ENCODE measurements around the gene ANKRD9. TPM values are rescaled to one million over a fixed set of nuclear protein-coding genes. Genes with fewer than 3 reads are reported as not detected.

Gene ANKRD9
- total RNA-seq, 1 donor from 2014 or later, result 26.5 TPM

DNA sequence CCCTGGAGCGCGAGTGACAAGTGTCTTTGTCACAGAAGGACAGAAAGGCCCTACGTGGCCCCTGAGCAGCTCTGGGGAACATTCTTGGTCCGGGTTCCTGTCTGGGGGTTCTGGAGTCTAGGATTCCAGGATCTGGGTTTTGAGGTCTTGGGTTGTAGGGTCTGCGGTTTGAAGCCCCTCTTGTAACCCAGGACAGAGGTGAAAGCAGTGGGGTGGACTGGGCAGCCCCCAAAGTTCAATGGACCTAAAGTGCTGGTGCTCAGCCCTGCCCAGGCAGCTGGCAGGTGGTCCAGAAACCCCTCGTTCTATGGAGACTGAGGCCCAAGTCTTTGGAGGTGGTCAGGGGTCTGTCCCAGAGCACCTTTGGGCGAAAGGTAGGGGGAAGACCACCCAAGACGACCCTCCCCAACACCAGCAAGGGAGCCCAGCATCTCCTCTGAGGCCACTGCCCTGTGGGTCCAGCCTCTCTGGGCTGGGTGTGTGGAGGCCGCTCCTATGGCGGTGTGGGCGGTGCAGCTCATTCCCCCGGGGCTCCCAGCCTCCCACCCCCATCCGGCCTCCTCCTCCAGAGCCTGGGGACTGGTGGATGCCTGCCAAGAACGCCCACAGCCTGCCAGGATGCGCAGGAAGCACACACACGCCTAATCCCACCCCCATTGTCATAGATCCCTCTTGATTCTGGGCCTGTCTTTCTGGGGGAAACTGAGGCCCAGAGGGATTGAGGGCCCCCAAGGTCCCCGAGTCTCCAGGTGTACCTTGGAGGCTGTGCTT is 30.2 kb upstream of the ANKRD9 start:
- no peak for TF ChIP-seq CTCF (IDR thresholded peaks at IDR 0.05; ENCODE audit: unreplicated experiment)
- H3K27me3 Mint-ChIP-seq, result peaks cover 15% of the 10 kb centered on the region

DNA sequence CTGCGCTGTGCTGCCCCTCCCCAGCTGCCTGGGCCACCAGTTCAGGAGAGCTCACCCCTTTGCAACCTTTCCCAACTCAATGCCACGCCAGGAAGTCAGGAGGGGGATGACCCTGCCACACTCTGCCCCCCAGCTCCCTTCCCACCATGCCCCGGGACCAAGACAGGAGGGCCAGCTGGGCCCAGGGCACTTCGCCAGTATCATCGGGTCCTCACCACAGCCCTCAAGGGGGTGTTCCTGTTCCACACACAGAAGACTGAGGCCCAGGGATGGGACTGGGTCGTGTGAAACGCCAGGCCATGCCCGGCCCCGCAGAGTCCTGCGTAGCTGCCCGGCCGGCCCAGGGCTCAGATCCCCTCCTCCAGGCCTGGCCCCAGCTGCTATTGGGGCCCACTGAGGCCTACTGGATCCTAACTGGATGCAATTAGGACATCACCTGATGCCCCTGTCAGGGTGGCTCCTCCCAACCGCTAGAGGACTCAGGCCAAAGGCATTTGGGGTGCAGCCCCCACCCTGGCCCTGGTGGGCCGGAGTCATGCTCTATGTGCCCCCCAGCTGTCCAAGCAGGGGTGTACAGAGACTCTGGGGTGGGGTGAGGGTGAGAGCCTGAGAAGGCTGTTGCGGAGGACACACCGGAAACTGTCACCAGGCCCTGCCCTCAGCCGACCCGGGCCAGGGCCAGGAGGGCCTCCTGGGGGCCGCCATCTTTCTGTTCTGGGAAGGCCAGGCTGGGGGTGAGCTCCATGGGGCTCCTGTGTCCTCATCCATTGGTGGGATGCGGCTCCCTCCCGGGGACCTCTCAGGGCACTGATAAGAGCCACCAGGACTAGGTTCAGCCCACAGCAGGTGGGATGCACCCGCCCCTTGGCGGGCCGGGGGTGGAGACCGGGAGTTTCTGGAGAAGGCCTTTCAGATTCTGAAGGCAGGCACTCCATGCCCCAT is 29.3 kb upstream of the ANKRD9 start:
- Mint-ChIP-seq H3K27ac (no peak overlapping the region), H3K4me1 (ENCODE audit: low read depth) (no peaks in the 10 kb centered on the region), H3K36me3 (ENCODE audit: insufficient read depth) (no peaks in the 10 kb centered on the region), H3K4me3 (ENCODE audit: low read depth) (no peak overlapping the region), H3K27me3 (peaks cover 11% of the 10 kb centered on the region), H3K9me3 (ENCODE audit: low read depth) (no peaks in the 10 kb centered on the region)
- no peak for DNase-seq (ENCODE audit: low spot score, unreplicated experiment)
- no peak for TF ChIP-seq CTCF (IDR thresholded peaks at IDR 0.05; ENCODE audit: unreplicated experiment)

More for the DNA sequence above, 30.2 kb upstream of the ANKRD9 start:
- DNase-seq (ENCODE audit: low spot score, unreplicated experiment), result no peak
- H3K27ac Mint-ChIP-seq, result no peak overlapping the region
- no peak overlapping the region for H3K4me3 Mint-ChIP-seq (ENCODE audit: low read depth)
- peaks cover 1% of the 10 kb centered on the region for H3K4me1 Mint-ChIP-seq (ENCODE audit: low read depth)
- no peaks in the 10 kb centered on the region for H3K9me3 Mint-ChIP-seq (ENCODE audit: low read depth)
- no peaks in the 10 kb centered on the region for H3K36me3 Mint-ChIP-seq (ENCODE audit: insufficient read depth)

GRCh38 chr14:102537981-102538601 is 28.5 kb upstream of the ANKRD9 start:
- no peak overlapping the region for H3K27ac Mint-ChIP-seq
- no peaks in the 10 kb centered on the region for H3K9me3 Mint-ChIP-seq (ENCODE audit: low read depth)

GRCh38 chr14:102532204-102532658 is 22.7 kb upstream of the ANKRD9 start:
- Mint-ChIP-seq H3K4me1 (ENCODE audit: low read depth) (no peaks in the 10 kb centered on the region), H3K27ac (no peak overlapping the region), H3K27me3 (no peaks in the 10 kb centered on the region), H3K9me3 (ENCODE audit: low read depth) (no peaks in the 10 kb centered on the region), H3K36me3 (ENCODE audit: insufficient read depth) (no peaks in the 10 kb centered on the region), H3K4me3 (ENCODE audit: low read depth) (no peak overlapping the region)
- TF ChIP-seq CTCF (IDR thresholded peaks at IDR 0.05; ENCODE audit: unreplicated experiment), result no peak
- DNase-seq (ENCODE audit: low spot score, unreplicated experiment), result no peak

More at GRCh38 chr14:102537981-102538601, 28.5 kb upstream of the ANKRD9 start:
- peaks cover 6% of the 10 kb centered on the region for H3K27me3 Mint-ChIP-seq
- H3K4me3 Mint-ChIP-seq (ENCODE audit: low read depth), result no peak overlapping the region
- no peak for DNase-seq (ENCODE audit: low spot score, unreplicated experiment)
- no peaks in the 10 kb centered on the region for H3K36me3 Mint-ChIP-seq (ENCODE audit: insufficient read depth)
- H3K4me1 Mint-ChIP-seq (ENCODE audit: low read depth), result no peaks in the 10 kb centered on the region
- no peak for TF ChIP-seq CTCF (IDR thresholded peaks at IDR 0.05; ENCODE audit: unreplicated experiment)

Measured in progenitor cell of endocrine pancreas (in vitro differentiated cells).